ENCODE data around the gene ZNF518A.

- no peak for TF ChIP-seq EZH2 (IDR thresholded peaks at IDR 0.05)
- TF ChIP-seq POLR2AphosphoS5 (IDR thresholded peaks at IDR 0.05; ENCODE audit: borderline replicate concordance, low read depth, low read length), result no peak
Measured at GRCh38 chr10:96188916-96189315, 58.8 kb downstream of the ZNF518A start.

All from SK-N-MC (cell line).